CD1c-positive myeloid dendritic cell (primary cell): ENCODE results near the gene COL1A1.

Experiments
- DNase-seq: peaks from one replicate; pipeline ENCODE4 v3.0.0-alpha.2; 2016; ENCODE audit errors: extremely low spot score

The COL1A1 gene

DNA sequence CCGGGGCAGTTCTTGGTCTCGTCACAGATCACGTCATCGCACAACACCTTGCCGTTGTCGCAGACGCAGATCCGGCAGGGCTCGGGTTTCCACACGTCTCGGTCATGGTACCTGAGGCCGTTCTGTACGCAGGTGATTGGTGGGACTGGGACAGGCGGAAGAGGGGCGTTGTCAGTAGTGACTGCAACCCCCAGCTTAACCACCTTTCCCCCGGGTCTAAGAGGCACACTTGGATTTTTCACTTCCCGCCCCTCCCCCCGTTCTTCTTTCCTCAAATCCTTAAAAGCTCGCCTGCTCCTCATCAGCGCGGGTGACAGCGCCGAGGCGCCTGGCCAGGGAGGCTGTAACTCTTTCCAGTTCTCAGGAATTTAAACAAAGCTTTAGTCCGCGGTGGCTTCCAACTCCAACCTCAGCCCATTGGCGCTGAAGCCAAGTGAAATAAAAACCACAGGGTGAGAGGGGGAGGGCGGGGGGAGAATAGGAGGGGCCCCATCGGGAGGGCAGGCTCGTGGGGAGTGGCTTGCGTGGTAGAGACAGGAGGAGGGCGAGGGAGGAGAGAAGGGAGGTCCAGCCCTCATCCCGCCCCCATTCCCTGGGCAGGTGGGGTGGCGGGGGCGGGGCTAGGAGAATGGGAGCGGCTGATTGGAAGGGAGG lies 1.5 kb downstream of the COL1A1 start:
- peak; percentile 47 for DNase-seq

DNA sequence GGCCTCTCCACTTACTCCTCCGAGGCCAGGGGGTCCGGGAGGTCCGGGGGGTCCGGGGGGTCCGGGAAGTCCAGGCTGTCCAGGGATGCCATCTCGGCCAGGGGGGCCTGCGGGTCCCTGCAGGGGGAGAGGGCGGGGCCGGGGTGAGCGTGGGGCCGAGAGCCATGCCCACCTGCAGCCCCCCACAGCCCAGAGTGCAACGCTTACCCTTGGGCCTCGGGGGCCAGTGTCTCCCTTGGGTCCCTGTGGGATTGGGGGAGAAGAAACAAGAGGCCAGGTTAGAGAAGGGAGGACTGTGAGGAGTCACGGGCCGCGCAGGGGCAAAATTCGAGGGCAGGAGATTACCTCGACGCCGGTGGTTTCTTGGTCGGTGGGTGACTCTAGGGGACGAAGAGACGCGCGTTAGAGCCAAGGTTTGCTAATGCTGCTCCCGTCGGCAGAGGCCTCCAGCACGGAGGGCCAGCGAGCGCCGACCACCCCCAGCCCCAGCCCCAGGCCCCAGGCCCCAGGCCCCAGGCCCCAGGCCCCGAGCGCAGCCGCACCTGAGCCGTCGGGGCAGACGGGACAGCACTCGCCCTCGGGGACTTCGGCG lies 2.1 kb downstream of the COL1A1 start:
- DNase-seq, result no peak

DNA sequence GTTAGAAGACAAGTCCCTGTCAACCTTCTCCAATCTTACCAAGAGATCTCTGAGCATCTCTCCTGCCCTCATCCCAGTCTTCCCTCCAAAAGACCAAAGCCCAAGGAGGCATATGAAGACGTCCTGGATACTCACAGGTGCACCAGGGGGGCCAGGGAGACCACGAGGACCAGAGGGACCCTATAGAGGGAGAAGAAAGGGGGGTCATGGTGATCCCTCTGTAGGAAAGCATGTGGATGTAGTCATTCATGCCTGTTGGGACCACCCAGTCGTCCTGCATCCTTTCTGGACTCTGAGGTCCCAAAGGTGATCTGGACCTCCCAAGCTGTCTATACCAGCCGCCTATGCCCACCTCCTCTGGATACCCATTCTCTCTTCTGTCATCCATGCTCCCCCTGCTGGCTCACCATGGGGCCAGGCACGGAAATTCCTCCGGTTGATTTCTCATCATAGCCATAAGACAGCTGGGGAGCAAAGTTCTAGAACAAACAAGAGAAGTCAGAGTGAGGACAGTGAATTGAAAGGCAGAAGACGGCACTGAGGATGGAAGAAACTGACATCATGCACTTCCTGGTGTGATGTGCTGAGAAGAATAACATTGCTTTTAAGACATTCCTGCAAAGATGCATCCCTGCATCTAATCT lies 3.3 kb downstream of the COL1A1 start:
- DNase-seq, result peak; percentile 63

DNA sequence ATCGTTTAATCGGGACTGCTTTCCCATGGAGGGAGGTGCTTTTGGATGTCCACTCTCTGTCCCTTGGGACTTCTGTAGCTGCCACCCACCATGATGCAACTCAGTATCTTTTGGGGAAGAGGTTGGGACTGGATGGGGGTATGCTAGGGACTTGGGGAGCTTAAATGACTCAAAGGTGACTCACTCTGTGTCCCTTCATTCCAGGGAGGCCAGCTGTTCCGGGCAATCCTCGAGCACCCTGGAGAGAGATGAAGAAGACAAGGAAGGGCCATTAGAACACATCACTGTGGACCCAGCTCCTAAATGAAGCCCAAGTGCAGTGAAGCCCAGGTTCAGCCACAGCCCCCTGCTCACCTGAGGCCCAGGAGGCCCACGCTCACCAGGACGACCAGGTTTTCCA lies 4.6 kb downstream of the COL1A1 start:
- no peak for DNase-seq

DNA sequence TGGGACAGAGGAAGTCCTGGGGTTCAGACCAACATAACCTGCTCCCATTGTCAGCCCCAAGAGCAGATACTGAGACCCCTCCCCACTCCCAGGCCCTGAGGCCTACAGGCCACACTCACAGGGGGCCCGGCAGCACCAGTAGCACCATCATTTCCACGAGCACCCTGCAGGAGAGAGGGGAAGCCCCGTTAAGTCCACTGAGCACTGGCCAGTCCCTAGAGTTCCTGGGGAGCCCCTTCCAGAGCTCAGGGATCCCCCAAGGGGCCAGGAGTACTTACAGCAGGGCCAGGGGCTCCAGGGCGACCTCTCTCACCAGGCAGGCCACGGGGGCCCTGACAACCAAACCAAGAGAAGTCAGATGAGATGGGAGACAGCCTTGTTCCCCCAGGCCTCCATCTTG lies 5.4 kb downstream of the COL1A1 start:
- DNase-seq, result no peak

DNA sequence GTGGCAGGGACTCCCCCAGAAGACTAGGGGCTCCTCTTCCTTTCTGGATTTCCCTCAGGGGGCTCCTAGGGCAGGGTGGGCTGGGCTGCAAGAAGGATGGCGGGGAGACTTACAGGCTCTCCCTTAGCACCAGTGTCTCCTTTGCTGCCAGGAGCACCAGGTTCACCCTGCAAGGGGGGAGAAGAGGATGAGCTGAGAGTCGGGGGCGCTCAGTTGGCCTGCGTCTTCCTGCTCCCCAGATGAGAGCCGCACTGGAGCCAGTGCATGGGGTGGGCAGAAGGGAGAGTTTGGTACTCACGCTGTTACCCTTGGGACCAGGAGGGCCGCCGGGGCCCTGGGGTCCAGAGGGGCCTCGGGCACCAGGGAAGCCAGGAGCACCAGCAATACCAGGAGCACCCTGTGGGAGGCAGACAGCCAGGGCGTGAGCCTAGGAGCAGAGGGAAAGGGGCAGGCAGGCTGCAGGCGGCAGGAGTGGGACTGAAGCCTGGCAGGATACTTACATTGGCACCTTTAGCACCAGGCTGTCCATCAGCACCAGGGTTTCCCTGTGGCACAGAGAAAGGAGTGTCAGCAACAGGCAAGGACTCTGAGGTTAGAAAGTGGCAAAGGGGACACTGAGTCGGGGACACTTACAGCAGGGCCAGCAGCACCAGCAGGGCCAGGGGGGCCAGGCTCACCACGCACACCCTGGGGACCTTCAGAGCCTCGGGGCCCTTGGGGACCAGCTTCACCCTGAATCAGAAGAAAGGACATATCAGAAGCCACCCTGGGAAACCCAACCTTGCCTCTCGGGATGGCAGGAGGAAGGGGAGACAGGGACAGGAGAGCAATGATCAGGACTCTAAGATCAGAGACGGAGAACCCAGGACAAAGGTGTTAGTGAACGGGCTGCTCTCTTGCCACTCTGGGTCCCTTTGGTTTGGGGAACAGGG lies 6.2 kb downstream of the COL1A1 start:
- no peak for DNase-seq

DNA sequence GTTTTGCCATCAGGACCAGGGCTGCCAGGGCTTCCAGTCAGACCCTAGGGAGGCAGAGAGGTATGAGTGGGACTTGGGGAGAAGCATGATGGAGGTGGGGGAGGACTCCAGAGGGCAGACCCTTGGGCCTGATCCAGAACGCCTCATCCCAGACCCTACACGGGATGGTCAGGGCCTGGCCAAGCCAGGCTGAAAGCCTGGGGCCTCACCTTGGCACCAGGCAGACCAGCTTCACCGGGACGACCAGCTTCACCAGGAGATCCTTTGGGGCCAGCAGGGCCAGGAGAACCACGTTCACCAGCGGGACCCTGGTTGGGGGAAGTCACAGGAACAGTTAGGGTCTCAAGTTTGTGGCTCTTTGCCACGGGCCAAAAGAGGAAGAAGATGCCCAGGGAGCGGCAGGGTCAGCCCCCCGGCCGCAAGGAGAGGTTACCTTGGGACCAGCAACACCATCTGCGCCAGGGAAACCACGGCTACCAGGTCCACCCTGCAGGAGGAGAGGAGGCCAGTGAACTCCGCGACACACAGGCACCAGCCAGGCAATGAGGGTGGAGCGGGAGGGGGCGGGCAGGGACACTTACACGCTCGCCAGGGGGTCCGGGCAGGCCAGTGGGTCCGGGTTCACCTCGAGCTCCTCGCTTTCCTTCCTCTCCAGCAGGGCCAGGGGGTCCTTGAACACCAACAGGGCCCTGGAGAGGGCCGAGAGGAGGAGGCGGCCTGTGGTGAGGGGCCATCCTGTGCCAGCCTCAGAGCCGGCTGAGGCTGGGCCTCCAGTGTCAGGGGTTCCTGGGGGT lies 7.1 kb downstream of the COL1A1 start:
- DNase-seq, result no peak

DNA sequence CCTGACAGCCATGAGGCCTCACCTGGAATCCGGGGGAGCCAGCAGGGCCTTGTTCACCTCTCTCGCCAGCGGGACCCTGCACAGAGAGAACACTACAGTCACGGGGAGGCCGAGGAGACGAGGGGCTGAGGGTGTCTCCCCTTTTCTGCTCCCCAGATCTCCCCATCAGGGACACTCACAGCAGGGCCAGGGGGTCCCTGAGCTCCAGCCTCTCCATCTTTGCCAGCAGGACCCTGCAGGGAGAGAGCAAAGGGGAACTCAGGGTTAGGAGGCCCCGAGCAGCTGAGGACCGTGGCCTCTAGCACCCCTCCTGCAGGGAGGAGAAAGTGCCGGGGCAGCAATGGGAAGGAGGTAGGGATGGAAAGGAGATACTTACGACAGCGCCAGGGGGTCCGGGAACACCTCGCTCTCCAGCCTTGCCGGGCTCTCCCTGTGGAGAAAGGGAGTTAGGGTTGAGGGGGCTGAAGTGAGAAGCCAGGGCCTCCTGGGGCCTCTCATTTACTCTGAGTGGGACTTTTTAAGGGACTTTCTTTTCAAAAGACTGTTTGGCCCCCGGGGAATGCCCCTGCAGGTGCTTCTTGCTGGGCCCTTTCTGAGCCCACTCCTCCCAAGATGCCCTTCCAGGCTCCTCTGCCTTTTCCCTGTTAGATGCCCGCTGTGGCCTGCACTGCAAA lies 8.7 kb downstream of the COL1A1 start:
- DNase-seq, result no peak

DNA sequence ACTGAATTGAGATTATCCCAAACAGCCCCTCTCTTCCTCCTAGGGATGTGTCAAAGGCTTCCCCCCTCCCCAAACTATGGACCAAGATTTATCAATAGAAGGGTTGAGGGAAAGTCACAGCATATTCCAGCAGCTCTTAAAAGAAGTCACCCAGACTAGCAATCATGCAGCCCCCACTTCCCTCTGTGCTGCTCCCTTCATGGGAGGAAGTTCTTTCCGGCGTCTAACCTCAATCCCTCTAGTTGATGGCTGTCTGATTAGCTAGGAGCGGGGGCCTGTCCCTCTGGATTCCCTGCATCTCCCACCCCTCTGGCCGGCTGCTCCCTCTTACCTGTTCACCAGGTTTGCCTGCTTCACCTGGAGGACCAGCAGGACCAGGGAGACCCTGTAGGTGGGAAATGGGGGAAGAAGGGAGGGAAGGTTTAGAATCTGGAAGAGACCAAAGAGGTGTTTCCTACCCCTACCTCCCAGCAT lies 9.2 kb downstream of the COL1A1 start:
- DNase-seq, result no peak

DNA sequence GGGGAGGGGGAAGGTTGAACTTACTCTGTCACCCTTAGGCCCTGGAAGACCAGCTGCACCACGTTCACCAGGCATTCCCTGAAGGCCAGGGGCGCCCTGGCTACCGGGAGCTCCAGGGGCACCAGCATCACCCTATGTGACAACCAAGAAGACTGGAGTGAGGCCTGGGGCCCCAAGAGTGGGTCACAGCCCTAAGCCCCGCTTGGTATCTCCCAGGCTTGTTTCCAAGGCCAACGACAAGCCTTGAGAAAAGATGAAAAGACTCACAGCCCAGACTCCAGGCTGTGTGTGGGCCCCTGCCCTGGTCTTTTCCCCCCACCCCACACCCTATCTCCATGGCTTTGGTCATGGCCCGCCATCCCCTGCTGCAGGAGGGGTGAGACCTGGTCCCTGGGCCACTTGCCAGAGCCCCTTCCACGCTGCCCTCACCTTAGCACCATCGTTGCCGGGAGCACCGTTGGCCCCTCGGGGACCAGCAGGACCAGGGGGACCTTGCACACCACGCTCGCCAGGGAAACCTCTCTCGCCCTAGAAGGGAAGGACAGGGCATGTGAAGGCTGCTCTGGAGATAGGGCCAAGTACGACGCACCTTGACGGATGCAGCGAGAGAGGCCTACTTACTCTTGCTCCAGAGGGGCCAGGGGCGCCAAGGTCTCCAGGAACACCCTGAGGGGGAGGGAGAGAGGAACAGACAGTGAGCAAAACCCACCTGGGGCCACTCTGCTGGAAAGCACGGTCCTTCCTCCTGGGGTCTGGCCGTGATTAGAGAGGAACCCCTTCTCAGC lies 9.9 kb downstream of the COL1A1 start:
- no peak for DNase-seq

DNA sequence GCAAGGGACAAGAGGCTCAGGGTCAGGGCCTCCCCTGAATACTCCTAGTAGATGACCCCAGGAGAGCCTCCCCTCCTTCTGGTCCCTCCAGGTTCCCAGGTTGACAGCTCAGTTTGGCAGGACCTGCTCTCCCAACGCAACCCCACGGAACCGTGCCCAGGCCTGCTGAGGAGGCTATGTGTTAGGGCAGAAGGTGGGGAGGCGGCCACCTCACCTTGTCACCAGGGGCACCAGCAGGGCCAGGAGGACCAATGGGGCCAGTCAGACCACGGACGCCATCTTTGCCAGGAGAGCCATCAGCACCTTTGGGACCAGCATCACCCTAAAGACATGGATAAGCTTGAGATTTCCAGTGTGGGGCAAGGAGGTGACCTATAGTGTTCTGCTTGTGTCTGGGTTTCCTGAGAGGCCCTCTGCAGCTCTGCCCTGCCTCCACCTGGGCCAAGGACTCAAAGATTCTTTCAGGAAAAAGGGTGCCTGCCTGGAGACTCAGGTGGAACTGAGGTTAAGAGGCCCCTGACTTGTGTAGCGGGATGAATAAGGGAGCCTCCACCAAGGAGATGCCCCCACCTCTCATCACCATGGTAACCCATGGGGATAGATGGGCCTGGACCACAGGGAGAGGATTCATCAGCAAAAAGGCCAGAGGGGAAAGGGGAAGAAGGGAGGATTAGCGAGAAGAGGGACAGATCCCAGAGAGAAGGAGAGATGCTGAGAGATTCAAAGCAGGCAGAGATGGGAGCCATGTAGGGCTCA lies 10.7 kb downstream of the COL1A1 start:
- no peak for DNase-seq

DNA sequence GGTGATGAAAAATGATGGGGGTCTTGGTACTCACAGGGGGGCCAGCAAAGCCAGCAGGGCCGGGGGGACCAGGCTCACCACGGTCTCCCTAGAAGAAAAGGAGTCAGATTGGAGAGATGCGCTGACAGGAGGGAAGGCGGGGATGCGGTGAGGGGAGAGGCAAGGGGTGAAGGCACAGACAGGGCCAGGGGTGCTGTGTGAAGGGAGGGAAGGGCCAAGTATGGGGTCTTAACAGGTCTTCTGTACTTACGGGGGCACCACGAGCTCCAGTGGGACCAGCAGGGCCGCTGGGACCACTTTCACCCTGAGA lies 11.2 kb downstream of the COL1A1 start:
- DNase-seq, result no peak

DNA sequence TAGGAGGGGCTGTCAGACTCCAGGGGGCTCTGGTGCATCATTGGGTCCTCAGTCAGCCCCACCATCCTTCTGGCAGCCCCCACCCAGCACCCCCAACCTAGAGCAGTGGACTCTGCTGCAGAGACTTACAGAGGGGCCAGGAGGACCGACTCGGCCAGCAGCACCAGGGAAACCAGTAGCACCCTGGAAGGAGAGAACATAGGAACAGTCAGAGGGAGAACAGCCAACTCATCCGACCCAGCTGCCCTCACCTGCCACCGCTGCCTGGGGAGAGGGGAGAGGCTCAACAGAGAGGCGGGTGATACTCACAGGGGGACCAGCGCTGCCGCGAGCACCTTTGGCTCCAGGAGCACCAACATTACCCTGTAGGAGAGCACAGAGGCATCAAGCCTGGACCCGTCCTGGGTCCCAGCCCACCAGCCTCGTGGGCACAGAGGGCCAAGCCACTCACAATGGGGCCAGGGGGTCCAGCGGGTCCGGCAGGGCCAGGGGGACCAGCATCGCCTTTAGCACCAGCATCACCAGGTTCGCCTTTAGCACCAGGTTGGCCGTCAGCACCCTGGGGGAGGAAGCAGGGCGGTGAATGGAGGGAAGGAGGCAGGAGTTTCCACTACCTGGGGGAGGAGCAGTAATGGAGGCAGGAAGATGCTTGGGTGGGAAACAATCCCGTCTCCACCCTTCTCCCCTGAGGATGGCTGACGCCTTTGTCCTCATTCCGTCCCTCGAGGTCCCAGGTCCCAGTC lies 11.7 kb downstream of the COL1A1 start:
- DNase-seq, result no peak

DNA sequence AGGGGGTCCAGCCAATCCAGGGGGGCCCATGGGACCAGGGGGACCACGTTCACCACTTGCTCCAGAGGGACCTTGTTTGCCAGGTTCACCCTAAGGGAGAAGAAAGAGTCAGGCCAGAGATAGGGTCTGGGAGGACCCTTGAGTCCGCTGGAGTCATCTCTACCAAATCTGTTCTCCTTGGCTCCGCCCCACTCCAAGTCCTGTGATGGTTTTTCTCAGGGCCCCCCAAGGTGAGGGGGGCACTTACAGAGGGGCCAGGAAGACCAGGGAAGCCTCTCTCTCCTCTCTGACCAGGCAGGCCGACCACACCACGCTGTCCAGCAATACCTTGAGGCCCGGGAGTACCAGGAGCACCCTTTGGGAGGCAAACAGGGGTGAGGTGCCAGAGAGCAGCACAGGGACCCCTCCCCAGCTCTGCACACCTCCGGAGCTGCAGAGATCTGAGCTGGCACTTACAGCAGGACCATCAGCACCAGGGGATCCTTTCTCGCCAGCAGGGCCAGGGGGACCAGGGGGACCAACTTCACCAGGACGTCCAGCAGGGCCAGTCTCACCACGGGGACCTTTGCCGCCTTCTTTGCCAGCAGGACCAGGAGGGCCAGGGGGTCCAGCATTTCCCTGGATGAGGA lies 12.4 kb downstream of the COL1A1 start:
- no peak for DNase-seq

DNA sequence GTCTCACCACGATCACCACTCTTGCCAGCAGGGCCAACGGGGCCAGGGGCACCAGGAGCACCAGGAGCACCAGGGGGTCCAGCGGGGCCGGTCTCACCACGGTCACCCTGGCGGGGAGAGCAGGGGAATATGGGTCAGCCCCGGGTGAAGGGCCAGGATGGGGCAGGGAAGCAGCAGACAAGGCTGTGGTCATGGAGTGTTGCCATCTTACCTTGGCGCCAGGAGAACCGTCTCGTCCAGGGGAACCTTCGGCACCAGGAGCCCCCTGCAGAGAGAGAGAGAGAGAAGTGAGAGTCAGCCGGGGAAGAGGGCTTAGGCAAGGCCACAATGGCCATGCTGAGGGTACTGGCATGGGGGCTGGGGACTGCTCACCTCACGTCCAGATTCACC lies 12.9 kb downstream of the COL1A1 start:
- no peak for DNase-seq

DNA sequence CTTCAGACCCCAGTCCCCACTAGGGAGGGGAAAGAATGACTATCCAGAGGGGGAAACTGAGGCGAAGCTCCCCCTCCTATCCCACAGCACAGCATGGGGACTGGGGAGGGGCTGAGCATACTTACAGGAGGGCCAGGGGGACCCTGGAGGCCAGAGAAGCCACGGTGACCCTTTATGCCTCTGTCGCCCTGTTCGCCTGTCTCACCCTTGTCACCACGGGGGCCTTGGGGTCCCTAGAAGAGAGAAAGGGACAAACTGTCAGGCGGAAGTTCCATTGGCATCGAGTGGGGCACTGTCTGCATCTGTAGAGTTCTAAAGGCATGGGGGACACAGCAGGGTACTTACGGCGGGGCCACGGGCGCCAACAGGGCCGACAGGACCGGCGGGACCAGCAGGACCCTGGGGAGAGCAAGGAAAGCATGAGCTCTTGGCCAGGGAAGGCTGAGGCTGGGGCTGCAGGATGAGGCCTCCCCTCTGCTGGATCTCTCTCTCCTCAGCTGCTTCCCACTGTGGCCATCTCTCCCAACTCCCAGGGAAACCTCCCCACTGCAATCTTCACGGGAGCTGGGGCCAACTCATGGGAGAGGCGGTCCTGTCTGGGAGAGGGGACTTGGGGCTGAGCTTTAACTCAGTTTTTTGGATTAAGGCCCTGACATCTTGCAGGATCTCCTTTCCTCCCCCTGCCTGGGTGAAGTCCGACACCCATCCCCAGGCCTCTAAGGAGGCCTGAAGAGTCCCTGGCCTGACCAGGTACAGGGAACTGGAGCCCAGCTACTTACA lies 13.5 kb downstream of the COL1A1 start:
- no peak for DNase-seq

DNA sequence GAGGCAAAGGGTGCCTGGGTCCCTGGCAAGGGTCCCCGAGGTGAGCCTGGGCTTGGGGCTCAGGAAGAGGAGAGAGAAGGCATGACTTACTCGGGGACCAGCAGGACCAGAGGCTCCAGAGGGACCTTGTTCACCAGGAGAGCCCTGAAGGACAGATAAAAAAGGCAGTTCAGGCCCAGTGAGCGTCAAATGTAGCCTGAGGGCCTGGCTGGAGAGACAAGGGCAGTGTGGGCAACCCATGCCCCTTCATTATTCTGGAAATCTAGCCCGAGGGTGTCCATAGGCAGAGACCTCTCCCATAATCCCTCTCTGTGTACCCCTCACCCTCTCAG lies 14.1 kb downstream of the COL1A1 start:
- no peak for DNase-seq
